ENCODE data around the gene COQ8B. TPM values are rescaled to one million over a fixed set of nuclear protein-coding genes. Genes with fewer than 3 reads are reported as not detected.

COQ8B gene
- total RNA-seq, 1 donor from 2014 or later: 76.4 TPM

DNA sequence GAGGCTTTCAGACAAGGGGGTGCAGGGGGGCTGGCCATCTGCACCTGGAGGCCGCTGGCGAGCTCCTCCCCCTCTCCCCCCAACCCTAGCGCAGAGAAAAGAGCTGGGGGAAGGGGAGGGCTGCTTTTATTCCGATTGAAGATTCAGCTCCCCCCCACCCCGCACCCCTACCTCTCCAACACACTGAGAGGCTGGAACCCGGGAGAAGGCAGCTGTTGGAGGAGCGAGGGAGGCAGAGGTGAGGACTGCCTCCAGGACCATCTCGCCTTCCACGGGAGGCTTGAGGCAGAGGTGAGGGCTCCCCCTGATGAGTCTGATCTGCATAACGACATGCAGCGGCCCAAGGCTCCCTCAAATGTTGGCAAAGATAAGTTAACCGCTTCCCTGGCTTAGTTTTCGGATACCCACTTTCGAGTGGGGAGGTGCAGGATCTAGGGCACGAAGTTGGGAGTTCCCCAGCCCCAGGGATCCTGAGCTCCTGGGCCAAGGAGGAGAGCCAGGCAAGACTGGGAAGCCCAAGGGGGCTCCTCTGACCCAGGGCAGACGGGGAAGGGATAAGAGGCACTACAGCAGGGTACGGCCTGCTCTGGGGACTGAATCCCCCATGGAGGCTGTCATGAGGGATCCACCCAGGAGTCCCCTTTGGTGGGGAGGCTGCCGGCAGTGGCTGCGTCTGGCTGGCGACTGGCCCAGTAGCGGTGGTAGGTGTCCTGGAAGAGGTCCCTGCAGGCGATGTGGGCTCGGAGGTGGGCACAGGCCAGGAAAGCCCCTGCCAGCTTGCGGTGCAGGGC lies 25.1 kb downstream of the COQ8B start:
- no peak for DNase-seq (ENCODE audit: low spot score)

DNA sequence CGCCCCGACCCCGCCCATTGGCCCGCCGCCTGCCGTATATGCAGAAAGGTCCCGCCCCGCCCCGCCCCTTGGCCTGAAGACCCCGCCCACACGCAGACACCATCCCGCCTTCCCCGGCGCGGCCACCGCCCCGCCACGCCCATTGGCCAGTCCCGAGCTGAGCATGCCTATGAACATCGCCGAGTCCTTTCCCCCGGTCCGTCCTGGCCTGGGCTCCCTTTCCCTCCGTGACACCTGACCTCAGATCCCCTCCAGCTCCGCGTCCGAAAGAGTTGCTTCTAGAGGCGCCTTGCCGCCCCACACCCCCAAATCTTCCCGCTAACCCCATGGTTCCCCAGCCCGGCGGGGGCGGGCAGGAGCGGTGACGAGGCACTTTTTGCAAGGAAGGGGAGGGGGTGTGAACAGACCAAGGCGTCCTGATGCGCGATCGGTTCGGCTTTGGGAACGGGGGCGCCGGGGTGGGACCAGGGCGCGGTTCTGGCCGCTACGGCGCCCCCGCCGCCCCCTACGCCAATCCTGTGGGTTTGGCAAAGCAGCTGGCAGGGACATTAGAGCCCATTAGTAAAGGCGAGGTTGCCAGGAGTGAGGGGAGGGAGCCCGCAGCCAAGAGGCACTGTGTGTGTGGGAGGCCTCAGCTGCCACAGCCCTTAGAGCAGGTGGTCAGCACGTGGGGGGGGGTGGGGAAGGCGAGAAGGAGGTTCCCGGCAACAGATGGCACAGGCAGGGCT lies 25.8 kb downstream of the COQ8B start:
- peak; percentile 92 for DNase-seq (ENCODE audit: low spot score)

- no peak for DNase-seq (ENCODE audit: low spot score)
Measured at GRCh38 chr19:40690050-40690692, 26.5 kb downstream of the COQ8B start, which contains the start of gene NUMBL. TSS of gene NUMBL (minus strand) at chr19:40690651. CDS start at chr19:40690483, 168 bp downstream.

DNA sequence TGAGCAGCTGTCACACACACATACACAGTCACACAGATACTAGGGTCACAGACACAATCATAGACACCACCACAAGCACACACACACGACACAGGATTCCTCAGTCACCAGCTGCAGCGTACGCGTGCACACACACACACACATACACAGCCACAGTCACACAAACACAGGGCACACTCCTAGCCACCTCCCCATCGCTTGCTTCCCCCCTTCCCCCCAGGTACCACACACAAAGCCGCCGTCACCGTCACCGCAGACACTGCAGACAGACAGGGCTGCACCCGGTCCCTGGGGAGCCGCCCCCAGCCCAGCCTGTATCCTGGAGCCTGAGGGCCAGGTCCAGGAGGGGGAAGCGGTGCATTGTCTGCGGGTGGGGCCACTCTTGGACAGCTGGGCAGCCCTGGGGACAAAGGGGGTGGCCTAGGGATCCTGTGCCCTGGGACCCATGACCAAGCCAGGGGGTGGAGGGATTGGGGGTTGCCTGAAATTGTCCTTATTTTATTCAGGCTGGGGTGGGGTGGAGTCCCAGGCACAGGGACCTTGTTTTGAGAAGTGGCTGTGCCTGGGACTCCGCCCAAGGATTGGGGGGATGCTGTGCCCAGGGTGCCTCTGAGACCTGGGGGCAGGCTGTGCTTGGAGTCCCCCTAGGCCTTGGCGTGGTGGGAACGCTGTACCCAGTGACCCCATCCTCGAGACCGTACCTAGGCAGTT lies 27.2 kb downstream of the COQ8B start:
- DNase-seq (ENCODE audit: low spot score): no peak

- DNase-seq (ENCODE audit: low spot score): no peak
Measured at GRCh38 chr19:40688987-40689338, 27.7 kb downstream of the COQ8B start.

DNA sequence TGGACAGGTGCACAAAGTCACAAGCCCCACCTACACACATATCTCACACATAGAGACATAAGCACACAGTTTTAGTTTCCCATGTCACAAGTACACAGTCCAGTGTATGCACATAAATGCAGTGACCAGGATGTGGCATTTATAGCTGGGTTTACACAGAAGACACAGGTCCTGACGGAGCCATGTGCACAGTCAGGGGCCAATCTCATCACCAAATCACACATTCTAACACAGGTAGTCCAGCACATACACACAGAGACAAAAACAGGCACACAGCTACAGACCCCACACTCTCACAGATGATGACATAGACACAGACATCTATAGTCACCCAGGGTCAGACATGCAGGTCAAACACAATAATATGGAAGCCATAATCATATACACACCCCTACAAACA lies 28.4 kb downstream of the COQ8B start:
- no peak for DNase-seq (ENCODE audit: low spot score)

DNA sequence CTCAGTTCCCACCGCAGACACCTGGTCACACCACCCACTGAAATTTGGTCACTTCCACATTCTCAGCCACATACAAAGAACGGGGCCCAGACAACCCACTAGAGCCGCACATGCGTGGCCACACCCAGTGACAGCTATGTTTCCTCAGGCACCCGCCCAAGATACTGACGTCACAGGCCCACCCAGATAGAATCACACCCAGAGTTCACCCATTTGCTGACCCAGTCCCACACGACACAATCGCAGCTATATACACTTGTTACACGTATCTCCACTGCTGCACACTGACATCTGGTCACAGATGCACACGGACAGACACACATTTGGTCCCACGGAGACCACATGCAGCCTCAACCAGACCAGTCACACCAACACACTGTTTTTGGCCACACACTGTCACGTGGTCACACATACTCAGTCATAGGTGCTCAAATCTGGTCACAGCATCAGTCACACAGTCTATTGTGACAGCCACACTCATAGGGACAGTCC lies 29.1 kb downstream of the COQ8B start:
- DNase-seq (ENCODE audit: low spot score): peak; percentile 62

GRCh38 chr19:40686882-40687524 lies 29.7 kb downstream of the COQ8B start:
- DNase-seq (ENCODE audit: low spot score): no peak

GRCh38 chr19:40685563-40685962 lies 31.1 kb downstream of the COQ8B start:
- no peak for DNase-seq (ENCODE audit: low spot score)

DNA sequence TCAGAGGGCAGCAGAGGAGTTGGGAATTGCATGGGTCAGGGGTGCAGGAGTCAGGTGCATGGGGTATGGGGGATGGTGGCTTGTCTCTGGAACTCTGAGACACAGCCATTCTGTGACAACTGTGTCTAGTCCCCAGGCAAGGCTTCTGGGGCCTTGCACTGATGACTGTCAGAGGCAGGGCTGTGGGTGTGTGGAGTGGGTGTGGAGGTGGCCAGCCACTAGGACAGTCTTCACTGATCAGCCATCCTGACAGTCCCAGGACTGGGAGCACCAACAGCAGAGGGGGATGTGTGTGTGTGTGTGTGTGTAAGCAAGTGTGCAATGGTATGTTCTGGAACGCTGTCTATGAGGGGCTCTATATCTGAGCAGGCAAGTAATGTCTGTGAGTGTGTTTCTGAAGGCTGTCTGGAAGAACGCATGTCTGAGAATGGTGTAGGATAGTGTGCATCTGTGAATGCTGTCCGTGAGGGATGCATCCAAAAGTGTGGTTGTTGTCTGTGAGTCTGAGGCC lies 31.6 kb downstream of the COQ8B start:
- no peak for DNase-seq (ENCODE audit: low spot score)

DNA sequence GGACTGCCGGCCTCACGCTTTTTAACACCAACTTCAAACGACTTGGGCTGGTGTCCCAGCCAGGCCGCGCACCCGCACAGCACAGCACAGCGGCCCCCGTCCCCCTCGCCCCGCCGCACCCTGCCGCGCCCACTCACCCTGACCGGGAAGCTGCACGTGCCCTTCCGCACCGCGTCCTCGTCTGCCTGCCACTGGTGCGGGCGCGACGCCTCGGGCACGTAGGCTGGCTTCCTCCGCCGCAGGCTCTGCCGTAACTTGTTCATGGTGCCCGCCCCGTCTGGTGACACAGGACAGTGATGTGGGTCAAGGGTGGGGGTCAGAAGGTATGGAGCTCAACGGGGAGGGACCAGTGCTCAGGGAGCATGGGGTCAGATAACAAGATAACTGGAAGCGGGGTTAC lies 32.4 kb downstream of the COQ8B start:
- no peak for DNase-seq (ENCODE audit: low spot score)

DNA sequence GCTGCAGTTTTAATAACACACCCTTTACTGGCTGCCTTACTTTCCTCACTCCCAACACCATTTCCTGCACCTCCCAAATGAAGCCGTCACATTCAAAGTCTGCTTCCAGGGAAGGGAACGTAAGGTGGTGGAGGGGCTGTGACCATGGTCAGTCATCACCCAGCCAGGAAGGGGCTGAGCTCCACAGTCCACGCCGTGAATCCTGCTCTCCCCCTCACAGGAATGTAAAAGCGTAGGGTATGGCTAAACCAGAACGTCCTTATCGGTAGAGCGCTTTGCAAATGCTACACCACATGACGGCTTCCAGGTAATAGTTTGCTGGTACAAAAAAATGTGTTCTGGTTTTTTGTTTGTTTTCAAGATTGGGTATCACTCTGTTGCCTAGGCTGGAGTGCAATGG lies 33.2 kb downstream of the COQ8B start:
- DNase-seq (ENCODE audit: low spot score): no peak

GRCh38 chr19:40682431-40682964 lies 34.2 kb downstream of the COQ8B start:
- DNase-seq (ENCODE audit: low spot score): no peak

DNA sequence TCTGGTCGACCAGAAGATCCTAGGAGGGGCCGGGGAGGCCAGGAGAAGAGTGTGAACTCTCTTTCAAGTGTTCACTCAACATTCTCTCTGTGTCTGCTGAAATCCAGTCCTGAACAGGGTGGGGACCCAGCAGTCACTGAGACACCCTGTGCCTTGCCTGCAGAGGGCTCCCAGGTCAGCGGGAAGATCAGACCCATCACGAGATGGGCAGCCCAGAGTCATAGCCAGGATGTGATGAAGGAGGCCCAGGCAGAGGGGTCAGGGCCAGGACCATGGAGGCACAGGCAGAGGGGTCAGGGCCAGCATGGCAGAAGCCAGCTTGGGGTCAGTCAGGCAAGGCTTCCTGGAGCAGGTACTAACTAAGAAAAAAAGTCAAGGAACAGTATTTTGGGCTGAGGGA lies 35.6 kb downstream of the COQ8B start:
- no peak for DNase-seq (ENCODE audit: low spot score)

GRCh38 chr19:40677156-40677555 lies 39.5 kb downstream of the COQ8B start:
- DNase-seq (ENCODE audit: low spot score): no peak

DNA sequence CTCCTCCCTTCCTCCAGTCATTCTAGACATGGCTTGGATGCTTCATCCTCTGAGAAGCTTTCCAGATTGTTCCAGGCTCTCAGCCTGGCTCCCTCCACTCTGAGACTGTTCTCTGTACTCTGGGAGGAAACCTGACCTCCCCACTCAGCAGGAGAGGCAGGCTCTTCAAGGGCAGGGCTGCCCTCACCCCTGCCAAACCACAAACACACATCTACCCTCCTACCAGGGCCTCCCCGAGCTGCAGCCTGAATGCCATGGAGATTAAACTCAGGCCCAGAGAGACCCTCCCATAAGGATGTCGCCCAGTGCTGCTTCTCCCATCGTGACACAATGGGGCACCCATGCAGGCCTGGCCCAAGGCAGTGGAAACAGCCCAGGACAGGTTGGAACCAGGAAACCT lies 42.4 kb downstream of the COQ8B start:
- DNase-seq (ENCODE audit: low spot score): no peak

- no peak for DNase-seq (ENCODE audit: low spot score)
Measured at GRCh38 chr19:40673397-40673796, 43.3 kb downstream of the COQ8B start.

GRCh38 chr19:40672573-40673299 lies 44.0 kb downstream of the COQ8B start:
- DNase-seq (ENCODE audit: low spot score): no peak

GRCh38 chr19:40672038-40672437 lies 44.6 kb downstream of the COQ8B start:
- no peak for DNase-seq (ENCODE audit: low spot score)

DNA sequence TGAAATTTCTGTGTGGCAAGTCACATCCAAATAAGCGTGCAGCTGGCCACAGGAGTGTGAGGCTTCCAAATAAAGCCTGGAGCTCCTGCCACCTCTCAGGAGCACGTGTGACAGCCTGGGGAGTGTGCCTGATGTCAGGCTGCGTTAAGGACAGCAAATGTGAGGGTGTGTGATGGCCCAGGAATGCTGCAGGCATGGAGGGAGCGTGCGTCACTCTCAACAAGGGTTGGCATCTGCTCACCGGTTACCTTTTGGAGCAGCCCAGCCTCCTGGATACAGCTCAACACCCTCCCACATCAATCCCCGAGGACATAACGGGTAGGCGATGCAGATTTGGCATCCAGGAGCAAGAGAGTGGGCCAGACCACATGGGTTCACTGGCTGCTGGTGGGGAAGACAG lies 45.3 kb downstream of the COQ8B start:
- no peak for DNase-seq (ENCODE audit: low spot score)

Measured in mucosa of gallbladder (tissue), 1 donor.